Fibroblast of lung (primary cell): ENCODE measurements around the gene GH1. TPM values are rescaled to one million over a fixed set of nuclear protein-coding genes. Genes with fewer than 3 reads are reported as not detected.

Source experiments
- DNase-seq, 2 donors: peaks; one replicate each; pipeline versions ENCODE4 v3.0.0 to v3.0.0-alpha.2; 2010; ENCODE audit warnings: low read depth in 2 of 2
- H2AFZ ChIP-seq: 2 replicates; pipeline ENCODE4 v1.5.1; 2012; ENCODE audit warnings: low read length, control low read depth, inconsistent platforms
- H3K27ac ChIP-seq: 2 replicates; pipeline ENCODE4 v1.5.1; 2011; ENCODE audit warnings: low read length, control low read depth; ENCODE audit not compliant: insufficient read depth
- H3K27me3 ChIP-seq: 2 replicates; pipeline ENCODE4 v1.5.1; 2011; ENCODE audit warnings: mild to moderate bottlenecking, low read length; ENCODE audit not compliant: control insufficient read depth, insufficient read depth
- H3K36me3 ChIP-seq: 2 replicates; pipeline ENCODE4 v1.5.1; 2011; ENCODE audit warnings: low read length; ENCODE audit not compliant: control insufficient read depth, insufficient read depth
- H3K4me1 ChIP-seq: 2 replicates; pipeline ENCODE4 v1.5.1; 2011; ENCODE audit warnings: low read length; ENCODE audit not compliant: control insufficient read depth, insufficient read depth; ENCODE audit errors: extremely low read depth
- H3K4me2 ChIP-seq: 2 replicates; pipeline ENCODE4 v1.5.1; 2011; ENCODE audit warnings: low read length, control low read depth; ENCODE audit not compliant: insufficient read depth; ENCODE audit errors: extremely low read depth
- H3K4me3 ChIP-seq, 4 experiments: fragments of 200-600 bp in 1 of 4; sonication (generic) in 1 of 4; replicated peaks in 1 of 4; 2 replicates each; pipeline ENCODE4 v1.5.1; 2011 to 2016; ENCODE audit warnings: low read length in 4 of 4, low read depth in 3 of 4, mild to moderate bottlenecking in 3 of 4, control low read depth in 2 of 4, inconsistent platforms in 1 of 4, mixed read lengths in 1 of 4; ENCODE audit not compliant: insufficient read depth in 1 of 4; ENCODE audit errors: control extremely low read depth in 1 of 4
- H3K79me2 ChIP-seq: 2 replicates; pipeline ENCODE4 v1.5.1; 2012; ENCODE audit warnings: mild to moderate bottlenecking, low read length, inconsistent platforms; ENCODE audit not compliant: control insufficient read depth, insufficient read depth
- H3K9ac ChIP-seq: 2 replicates; pipeline ENCODE4 v1.5.1; 2011; ENCODE audit warnings: mild to moderate bottlenecking, low read length, control low read depth; ENCODE audit not compliant: insufficient read depth
- H3K9me3 ChIP-seq: 2 replicates; pipeline ENCODE4 v1.5.1; 2012; ENCODE audit warnings: low read depth, low read length; ENCODE audit not compliant: control insufficient read depth, insufficient read depth
- H4K20me1 ChIP-seq: 2 replicates; pipeline ENCODE4 v1.5.1; 2011; ENCODE audit warnings: low read length; ENCODE audit not compliant: control insufficient read depth, insufficient read depth; ENCODE audit errors: extremely low read depth
- CTCF ChIP-seq, 2 donors: IDR thresholded peaks in 1 of 2; conservative IDR thresholded peaks in 1 of 2; 1 replicate in 1 of 2; 2 replicates in 1 of 2; pipeline ENCODE4 v1.5.1; 2011 to 2012; ENCODE audit warnings: low read length in 2 of 2, control low read depth in 1 of 2, inconsistent platforms in 1 of 2, low read depth in 1 of 2, mild to moderate bottlenecking in 1 of 2
- EZH2 ChIP-seq: IDR thresholded peaks from 2 replicates; pipeline ENCODE4 v1.5.1; 2012; ENCODE audit warnings: low read length, control low read depth, mild to moderate bottlenecking; ENCODE audit errors: missing control alignments
- polyA plus RNA-seq, 2 donors: library from polyadenylated mRNA; depleted of rRNA in 1 of 2; stranded (reverse) in 1 of 2; unstranded in 1 of 2; fragments of >200 nt; gene quantifications; 2 replicates each; pipeline ENCODE4 v1.2.1, GENCODE V29; 2011 to 2012; ENCODE audit warnings: missing spikeins in 1 of 2
- total RNA-seq: library from RNA; depleted of rRNA; stranded (reverse); fragments of >200 nt; gene quantifications from 2 replicates; pipeline ENCODE4 v1.2.1, GENCODE V29; 2014

The GH1 gene
- total and polyA plus RNA-seq, 2 donors (not counting 1 experiment from before 2014, with no cell fraction given), result not detected

- Histone ChIP-seq H3K79me2 (no peaks in the 10 kb centered on the region), H3K27ac (no peak overlapping the region), H3K4me2 (no peak overlapping the region), H3K27me3 (peaks cover 5% of the 10 kb centered on the region), H3K9ac (no peak overlapping the region), H3K9me3 (no peaks in the 10 kb centered on the region), H4K20me1 (no peaks in the 10 kb centered on the region), H2AFZ (no peak overlapping the region), H3K36me3 (no peaks in the 10 kb centered on the region), H3K4me1 (no peaks in the 10 kb centered on the region), H3K4me3 (no peak overlapping the region)
- DNase-seq, result peak in 1 of 2 donors; percentile 2
- TF ChIP-seq EZH2 (no peak), CTCF (conservative IDR thresholded peaks at IDR 0.05 in 1 of 2, IDR thresholded peaks at IDR 0.05 in 1 of 2; ENCODE audit: low read depth in 1 of 2, low read length in 2 of 2) (no peak)
These were observed 11.5 kb upstream of the GH1 start for GRCh38 chr17:63929860-63930766.

- H3K4me1 ChIP-seq, result no peaks in the 10 kb centered on the region
- H3K4me3 ChIP-seq, result no peak overlapping the region
- no peak for DNase-seq
- H3K9me3 ChIP-seq, result no peaks in the 10 kb centered on the region
- no peaks in the 10 kb centered on the region for H3K79me2 ChIP-seq
- no peak overlapping the region for H3K4me2 ChIP-seq
- H3K36me3 ChIP-seq, result no peaks in the 10 kb centered on the region
- no peaks in the 10 kb centered on the region for H4K20me1 ChIP-seq
- peaks cover 5% of the 10 kb centered on the region for H3K27me3 ChIP-seq
- TF ChIP-seq EZH2 (no peak), CTCF (conservative IDR thresholded peaks at IDR 0.05 in 1 of 2, IDR thresholded peaks at IDR 0.05 in 1 of 2; ENCODE audit: low read depth in 1 of 2, low read length in 2 of 2) (no peak)
- no peak overlapping the region for H3K27ac ChIP-seq
- no peak overlapping the region for H3K9ac ChIP-seq
- no peak overlapping the region for H2AFZ ChIP-seq
These were observed 10.5 kb upstream of the GH1 start for GRCh38 chr17:63928966-63929695.

- Histone ChIP-seq H2AFZ (no peak overlapping the region), H3K27me3 (peaks cover 5% of the 10 kb centered on the region), H3K4me1 (no peaks in the 10 kb centered on the region), H3K4me3 (no peak overlapping the region), H3K4me2 (no peak overlapping the region), H3K27ac (no peak overlapping the region), H3K9ac (no peak overlapping the region), H3K79me2 (no peaks in the 10 kb centered on the region), H4K20me1 (no peaks in the 10 kb centered on the region), H3K9me3 (no peaks in the 10 kb centered on the region), H3K36me3 (no peaks in the 10 kb centered on the region)
- TF ChIP-seq EZH2 (no peak), CTCF (conservative IDR thresholded peaks at IDR 0.05 in 1 of 2, IDR thresholded peaks at IDR 0.05 in 1 of 2; ENCODE audit: low read depth in 1 of 2, low read length in 2 of 2) (no peak)
- no peak for DNase-seq
These were observed 9.6 kb upstream of the GH1 start for GRCh38 chr17:63928172-63928666.
